GM19372 (cell line): ENCODE data around the gene BTBD1.

Experiments used
- ATAC-seq: cut with Tn5 transposase; IDR thresholded peaks from one replicate; pipeline ENCODE4 v1.9.1; 2021; ENCODE audit warnings: mild to moderate bottlenecking, low read depth, moderate library complexity; ENCODE audit not compliant: unreplicated experiment

Gene BTBD1

GRCh38 chr15:82999426-82999825 lies 67.6 kb downstream of the BTBD1 start:
- no peak for ATAC-seq

- ATAC-seq, result no peak
These were observed 71.1 kb downstream of the BTBD1 start for GRCh38 chr15:82995938-82996337.

- no peak for ATAC-seq
These were observed 72.0 kb downstream of the BTBD1 start for GRCh38 chr15:82995076-82995475.

GRCh38 chr15:82993144-82993543 lies 73.9 kb downstream of the BTBD1 start:
- no peak for ATAC-seq

GRCh38 chr15:82992436-82992998 lies 74.5 kb downstream of the BTBD1 start:
- ATAC-seq, result no peak

- ATAC-seq, result peak; percentile 5
These were observed 80.6 kb downstream of the BTBD1 start for GRCh38 chr15:82986442-82986780.

- peak; percentile 94 for ATAC-seq
These were observed 81.2 kb downstream of the BTBD1 start, which contains the start of gene RAMAC for GRCh38 chr15:82985688-82986441. TSS of gene RAMAC (plus strand) at chr15:82986210. CDS start at chr15:82989019, 2,809 bp downstream.

GRCh38 chr15:82980981-82981380 lies 86.1 kb downstream of the BTBD1 start:
- no peak for ATAC-seq

GRCh38 chr15:82979726-82980125 lies 87.3 kb downstream of the BTBD1 start:
- ATAC-seq, result no peak

GRCh38 chr15:82978438-82978837 lies 88.6 kb downstream of the BTBD1 start:
- ATAC-seq, result no peak

- ATAC-seq, result no peak
These were observed 90.0 kb downstream of the BTBD1 start for GRCh38 chr15:82977076-82977475.

GRCh38 chr15:82972990-82973389 lies 94.1 kb downstream of the BTBD1 start:
- ATAC-seq, result no peak

- ATAC-seq, result no peak
These were observed 95.7 kb downstream of the BTBD1 start for GRCh38 chr15:82971218-82971984.

- no peak for ATAC-seq
These were observed 96.4 kb downstream of the BTBD1 start for GRCh38 chr15:82970696-82971095.

GRCh38 chr15:82970078-82970686 lies 96.9 kb downstream of the BTBD1 start:
- ATAC-seq, result no peak

- ATAC-seq, result no peak
These were observed 97.7 kb downstream of the BTBD1 start for GRCh38 chr15:82969353-82969752.

GRCh38 chr15:82968066-82968465 lies 99.0 kb downstream of the BTBD1 start:
- no peak for ATAC-seq

- peak; percentile 79 for ATAC-seq
These were observed 100.4 kb downstream of the BTBD1 start for GRCh38 chr15:82966671-82967071.
